VCaP (cell line): ENCODE data around the gene MUC6.
A peak's percentile ranks its signal among the peaks of the same experiment; 100 is the strongest.

ENCODE experiments used
- H3K27ac ChIP-seq: fragments of 450-650 bp; 2 replicates; pipeline ENCODE4 v1.5.1; 2017
- TF ChIP-seq, protein P1 (sequence below): fragments of 450-650 bp; conservative IDR thresholded peaks from 2 replicates; pipeline ENCODE4 v1.5.1; 2017; ENCODE audit warnings: mild to moderate bottlenecking, moderate library complexity

MUC6 gene

GRCh38 chr11:1041936-1042608, 5.6 kb upstream of the MUC6 start:
- TF ChIP-seq, protein P1, sequence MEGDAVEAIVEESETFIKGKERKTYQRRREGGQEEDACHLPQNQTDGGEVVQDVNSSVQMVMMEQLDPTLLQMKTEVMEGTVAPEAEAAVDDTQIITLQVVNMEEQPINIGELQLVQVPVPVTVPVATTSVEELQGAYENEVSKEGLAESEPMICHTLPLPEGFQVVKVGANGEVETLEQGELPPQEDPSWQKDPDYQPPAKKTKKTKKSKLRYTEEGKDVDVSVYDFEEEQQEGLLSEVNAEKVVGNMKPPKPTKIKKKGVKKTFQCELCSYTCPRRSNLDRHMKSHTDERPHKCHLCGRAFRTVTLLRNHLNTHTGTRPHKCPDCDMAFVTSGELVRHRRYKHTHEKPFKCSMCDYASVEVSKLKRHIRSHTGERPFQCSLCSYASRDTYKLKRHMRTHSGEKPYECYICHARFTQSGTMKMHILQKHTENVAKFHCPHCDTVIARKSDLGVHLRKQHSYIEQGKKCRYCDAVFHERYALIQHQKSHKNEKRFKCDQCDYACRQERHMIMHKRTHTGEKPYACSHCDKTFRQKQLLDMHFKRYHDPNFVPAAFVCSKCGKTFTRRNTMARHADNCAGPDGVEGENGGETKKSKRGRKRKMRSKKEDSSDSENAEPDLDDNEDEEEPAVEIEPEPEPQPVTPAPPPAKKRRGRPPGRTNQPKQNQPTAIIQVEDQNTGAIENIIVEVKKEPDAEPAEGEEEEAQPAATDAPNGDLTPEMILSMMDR: no peak
- peak overlapping the region; percentile 10; the same call in 1 of the 2 replicates for H3K27ac ChIP-seq

GRCh38 chr11:1041471-1041870, 5.0 kb upstream of the MUC6 start:
- H3K27ac ChIP-seq: peak overlapping the region; percentile 10; the same call in 1 of the 2 replicates
- TF ChIP-seq, protein P1: no peak

DNA sequence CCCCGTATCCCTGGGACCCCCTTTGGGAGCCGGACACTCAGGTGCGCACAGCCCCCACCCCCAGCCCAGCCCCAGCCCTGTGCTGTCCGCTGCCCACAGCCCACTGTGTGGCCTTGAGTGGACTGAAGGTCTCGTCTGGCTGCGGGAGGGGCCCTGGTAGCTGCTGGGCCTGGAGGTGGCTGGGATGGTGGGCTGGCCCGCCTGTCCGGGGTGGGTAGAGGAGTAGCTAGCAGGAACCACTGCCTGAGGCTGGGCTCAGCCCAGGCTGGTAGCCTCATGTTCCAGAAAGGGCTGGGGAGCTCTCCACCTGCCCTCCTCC, 4.6 kb upstream of the MUC6 start:
- TF ChIP-seq, protein P1: no peak
- H3K27ac ChIP-seq: no peak overlapping the region; the same call in 1 of the 2 replicates

DNA sequence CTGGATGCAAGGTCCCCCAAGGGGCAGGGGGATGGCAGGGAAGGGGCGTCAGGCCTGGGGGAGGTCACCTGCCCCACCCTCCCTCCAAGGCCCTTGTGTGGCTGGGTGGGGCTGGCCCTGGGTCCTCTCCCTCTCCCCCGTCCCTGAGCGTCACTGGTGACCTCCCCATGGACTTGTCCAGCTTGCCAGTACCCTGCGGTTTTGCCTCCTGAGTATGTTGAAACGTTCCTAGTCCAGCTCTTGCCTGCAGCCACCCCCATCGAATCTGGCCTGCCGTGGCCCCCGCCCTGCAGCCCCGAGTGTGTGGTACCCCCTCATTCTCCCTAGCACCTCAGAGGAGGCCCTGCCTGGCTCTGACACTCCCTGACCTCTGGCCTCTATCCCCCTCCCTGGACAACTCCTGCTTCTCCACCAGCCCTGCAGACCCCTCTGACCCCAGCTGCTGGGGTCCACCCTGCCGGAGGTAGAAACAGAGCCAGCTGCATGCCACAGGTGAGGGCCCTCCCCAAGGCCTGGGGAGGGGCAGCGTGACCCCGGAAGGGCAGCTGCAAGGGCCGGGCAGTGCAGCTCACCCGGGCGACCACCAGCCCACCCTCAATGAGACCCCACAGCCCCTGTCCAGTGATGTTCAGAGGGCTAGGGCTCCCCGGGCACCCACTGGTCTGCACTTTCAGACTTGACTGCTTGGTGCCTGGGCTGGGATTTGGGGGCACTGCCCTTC, 4.1 kb upstream of the MUC6 start:
- TF ChIP-seq, protein P1: no peak
- H3K27ac ChIP-seq: no peak overlapping the region

DNA sequence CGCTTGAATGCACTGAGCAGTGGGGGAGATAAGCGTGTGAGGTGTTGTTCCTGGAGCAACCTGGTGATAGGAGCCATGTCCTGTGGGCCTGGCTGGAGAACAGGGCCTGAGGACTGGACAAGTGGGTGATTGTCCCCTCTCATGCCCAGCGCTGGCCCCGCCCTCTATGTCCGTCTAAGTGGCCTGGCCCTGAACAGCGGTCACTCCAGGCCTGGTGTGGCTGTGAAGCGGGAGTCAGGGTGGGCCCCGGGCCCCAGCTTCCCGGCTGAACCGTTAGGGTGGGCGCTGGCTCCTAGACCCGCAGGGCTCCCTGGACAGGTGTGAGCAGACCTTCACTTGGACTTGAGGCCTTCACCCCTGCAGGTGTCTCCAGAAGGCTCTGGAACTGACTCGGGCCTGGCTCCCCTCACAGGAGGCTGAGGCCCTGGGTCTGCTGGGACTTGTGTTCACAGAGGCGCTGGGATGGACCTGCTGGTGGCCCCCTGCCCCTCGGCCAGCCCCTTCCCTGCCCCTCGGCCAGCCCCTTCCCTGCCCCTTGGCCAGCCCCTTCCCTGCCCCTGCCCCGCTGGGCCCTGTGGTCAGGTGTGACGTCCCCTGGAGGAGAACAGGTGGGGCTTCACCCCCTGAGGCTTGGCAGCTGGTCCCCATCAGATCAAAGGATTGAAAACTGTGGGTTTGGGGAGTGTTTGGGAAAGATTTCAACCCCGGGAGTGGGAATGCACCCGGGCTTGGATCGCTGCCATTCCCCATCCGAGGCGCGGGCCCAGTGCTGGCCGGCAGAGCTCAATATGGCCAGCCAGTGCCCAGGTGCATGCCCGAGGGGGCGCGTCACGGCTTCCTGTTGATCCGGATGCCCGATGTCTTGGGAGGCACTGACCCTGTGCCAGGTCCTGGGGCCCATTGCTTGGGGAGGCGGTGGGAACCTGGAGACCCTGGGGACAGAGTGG, 3.2 kb upstream of the MUC6 start:
- H3K27ac ChIP-seq: no peak overlapping the region
- TF ChIP-seq, protein P1: no peak

DNA sequence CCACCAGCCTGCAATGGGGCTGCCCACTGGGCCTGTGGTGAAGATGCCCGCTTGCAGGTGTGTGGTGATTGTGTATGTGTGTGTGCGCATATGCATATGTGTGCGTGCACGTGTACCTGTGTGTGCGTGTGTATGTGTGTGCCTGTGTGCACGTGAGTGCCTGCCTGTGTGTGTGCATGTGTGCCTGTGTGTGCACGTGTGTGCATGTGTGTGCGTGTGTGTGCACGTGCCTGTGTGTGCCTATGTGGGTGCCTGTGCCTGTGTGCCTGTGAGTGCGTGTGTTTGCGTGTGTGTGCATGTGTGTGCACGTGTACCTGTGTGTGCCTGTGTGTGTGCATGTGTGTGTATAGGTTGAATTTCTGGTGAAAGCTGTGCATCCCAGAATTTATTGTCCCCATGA, 2.4 kb upstream of the MUC6 start:
- H3K27ac ChIP-seq: no peak overlapping the region
- TF ChIP-seq, protein P1: no peak

GRCh38 chr11:1038361-1038760, 1.8 kb upstream of the MUC6 start:
- TF ChIP-seq, protein P1: no peak
- H3K27ac ChIP-seq: no peak overlapping the region
